SK-N-SH (cell line): Measurements from ENCODE around the gene SFXN4.

ENCODE experiments used
- EP300 ChIP-seq, 2 experiments: IDR thresholded peaks; 2 replicates each; pipeline versions ENCODE4 v1.4.0 to v1.6.1; 2012; ENCODE audit warnings: borderline replicate concordance in 1 of 2, low read depth in 1 of 2, low read length in 1 of 2
- EZH2phosphoT487 ChIP-seq: fragments of 200-600 bp; sonication (generic); IDR thresholded peaks from 2 replicates; pipeline ENCODE4 v1.6.1; 2017; ENCODE audit warnings: low read depth, mixed run types, mild to moderate bottlenecking, antibody characterized with exemption, moderate library complexity, borderline replicate concordance
- GABPA ChIP-seq: IDR thresholded peaks from 2 replicates; pipeline ENCODE4 v1.4.0; 2012; ENCODE audit warnings: low read depth, mild to moderate bottlenecking
- JUND ChIP-seq: IDR thresholded peaks from 2 replicates; pipeline ENCODE4 v1.4.0; 2012
- POLR2AphosphoS5 ChIP-seq: IDR thresholded peaks from 2 replicates; pipeline ENCODE4 v1.6.1; 2012; ENCODE audit warnings: low read depth, low read length
- TAF1 ChIP-seq: IDR thresholded peaks from 2 replicates; pipeline ENCODE4 v1.6.1; 2012; ENCODE audit warnings: low read depth, mild to moderate bottlenecking, low read length, moderate library complexity, borderline replicate concordance
- YY1 ChIP-seq: IDR thresholded peaks from 2 replicates; pipeline ENCODE4 v1.4.0; 2012; ENCODE audit warnings: low read depth, mild to moderate bottlenecking
- TF ChIP-seq, protein P1 (sequence below): IDR thresholded peaks from 2 replicates; pipeline ENCODE4 v1.6.1; 2012; ENCODE audit warnings: mild to moderate bottlenecking, low read depth, low read length, moderate library complexity
- TF ChIP-seq, protein P2 (sequence below): fragments of 200-600 bp; sonication (generic); IDR thresholded peaks from 2 replicates; pipeline ENCODE4 v1.6.1; 2017; ENCODE audit warnings: antibody characterized with exemption, mild to moderate bottlenecking, moderate library complexity
- TF ChIP-seq, protein P3 (sequence below): IDR thresholded peaks from 2 replicates; pipeline ENCODE4 v1.4.0; 2012; ENCODE audit warnings: low read depth, borderline replicate concordance
- TF ChIP-seq, protein P4 (sequence below): IDR thresholded peaks from 2 replicates; pipeline ENCODE4; 2012
- TF ChIP-seq, protein P5 (sequence below): IDR thresholded peaks from 2 replicates; pipeline ENCODE4 v1.4.0; 2012; ENCODE audit warnings: low read depth, borderline replicate concordance
- TF ChIP-seq, protein P6 (sequence below): fragments of 150-350 bp; IDR thresholded peaks from 2 replicates; pipeline ENCODE4 v1.6.1; 2017; ENCODE audit warnings: antibody characterized with exemption, low read length, low read depth, borderline replicate concordance

GRCh38 chr10:119125942-119126341, 39.6 kb downstream of the SFXN4 start:
- TF ChIP-seq, protein P1, sequence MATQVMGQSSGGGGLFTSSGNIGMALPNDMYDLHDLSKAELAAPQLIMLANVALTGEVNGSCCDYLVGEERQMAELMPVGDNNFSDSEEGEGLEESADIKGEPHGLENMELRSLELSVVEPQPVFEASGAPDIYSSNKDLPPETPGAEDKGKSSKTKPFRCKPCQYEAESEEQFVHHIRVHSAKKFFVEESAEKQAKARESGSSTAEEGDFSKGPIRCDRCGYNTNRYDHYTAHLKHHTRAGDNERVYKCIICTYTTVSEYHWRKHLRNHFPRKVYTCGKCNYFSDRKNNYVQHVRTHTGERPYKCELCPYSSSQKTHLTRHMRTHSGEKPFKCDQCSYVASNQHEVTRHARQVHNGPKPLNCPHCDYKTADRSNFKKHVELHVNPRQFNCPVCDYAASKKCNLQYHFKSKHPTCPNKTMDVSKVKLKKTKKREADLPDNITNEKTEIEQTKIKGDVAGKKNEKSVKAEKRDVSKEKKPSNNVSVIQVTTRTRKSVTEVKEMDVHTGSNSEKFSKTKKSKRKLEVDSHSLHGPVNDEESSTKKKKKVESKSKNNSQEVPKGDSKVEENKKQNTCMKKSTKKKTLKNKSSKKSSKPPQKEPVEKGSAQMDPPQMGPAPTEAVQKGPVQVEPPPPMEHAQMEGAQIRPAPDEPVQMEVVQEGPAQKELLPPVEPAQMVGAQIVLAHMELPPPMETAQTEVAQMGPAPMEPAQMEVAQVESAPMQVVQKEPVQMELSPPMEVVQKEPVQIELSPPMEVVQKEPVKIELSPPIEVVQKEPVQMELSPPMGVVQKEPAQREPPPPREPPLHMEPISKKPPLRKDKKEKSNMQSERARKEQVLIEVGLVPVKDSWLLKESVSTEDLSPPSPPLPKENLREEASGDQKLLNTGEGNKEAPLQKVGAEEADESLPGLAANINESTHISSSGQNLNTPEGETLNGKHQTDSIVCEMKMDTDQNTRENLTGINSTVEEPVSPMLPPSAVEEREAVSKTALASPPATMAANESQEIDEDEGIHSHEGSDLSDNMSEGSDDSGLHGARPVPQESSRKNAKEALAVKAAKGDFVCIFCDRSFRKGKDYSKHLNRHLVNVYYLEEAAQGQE = no peak
- no peak for TF ChIP-seq EZH2phosphoT487
- TF ChIP-seq, protein P2, sequence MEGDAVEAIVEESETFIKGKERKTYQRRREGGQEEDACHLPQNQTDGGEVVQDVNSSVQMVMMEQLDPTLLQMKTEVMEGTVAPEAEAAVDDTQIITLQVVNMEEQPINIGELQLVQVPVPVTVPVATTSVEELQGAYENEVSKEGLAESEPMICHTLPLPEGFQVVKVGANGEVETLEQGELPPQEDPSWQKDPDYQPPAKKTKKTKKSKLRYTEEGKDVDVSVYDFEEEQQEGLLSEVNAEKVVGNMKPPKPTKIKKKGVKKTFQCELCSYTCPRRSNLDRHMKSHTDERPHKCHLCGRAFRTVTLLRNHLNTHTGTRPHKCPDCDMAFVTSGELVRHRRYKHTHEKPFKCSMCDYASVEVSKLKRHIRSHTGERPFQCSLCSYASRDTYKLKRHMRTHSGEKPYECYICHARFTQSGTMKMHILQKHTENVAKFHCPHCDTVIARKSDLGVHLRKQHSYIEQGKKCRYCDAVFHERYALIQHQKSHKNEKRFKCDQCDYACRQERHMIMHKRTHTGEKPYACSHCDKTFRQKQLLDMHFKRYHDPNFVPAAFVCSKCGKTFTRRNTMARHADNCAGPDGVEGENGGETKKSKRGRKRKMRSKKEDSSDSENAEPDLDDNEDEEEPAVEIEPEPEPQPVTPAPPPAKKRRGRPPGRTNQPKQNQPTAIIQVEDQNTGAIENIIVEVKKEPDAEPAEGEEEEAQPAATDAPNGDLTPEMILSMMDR = no peak
- TF ChIP-seq JUND = no peak
- TF ChIP-seq EP300 (IDR thresholded peaks at IDR 0.05; ENCODE audit: borderline replicate concordance in 1 of 2, low read depth in 1 of 2, low read length in 1 of 2) = no peak
- no peak for TF ChIP-seq GABPA
- no peak for TF ChIP-seq YY1
- TF ChIP-seq, protein P3, sequence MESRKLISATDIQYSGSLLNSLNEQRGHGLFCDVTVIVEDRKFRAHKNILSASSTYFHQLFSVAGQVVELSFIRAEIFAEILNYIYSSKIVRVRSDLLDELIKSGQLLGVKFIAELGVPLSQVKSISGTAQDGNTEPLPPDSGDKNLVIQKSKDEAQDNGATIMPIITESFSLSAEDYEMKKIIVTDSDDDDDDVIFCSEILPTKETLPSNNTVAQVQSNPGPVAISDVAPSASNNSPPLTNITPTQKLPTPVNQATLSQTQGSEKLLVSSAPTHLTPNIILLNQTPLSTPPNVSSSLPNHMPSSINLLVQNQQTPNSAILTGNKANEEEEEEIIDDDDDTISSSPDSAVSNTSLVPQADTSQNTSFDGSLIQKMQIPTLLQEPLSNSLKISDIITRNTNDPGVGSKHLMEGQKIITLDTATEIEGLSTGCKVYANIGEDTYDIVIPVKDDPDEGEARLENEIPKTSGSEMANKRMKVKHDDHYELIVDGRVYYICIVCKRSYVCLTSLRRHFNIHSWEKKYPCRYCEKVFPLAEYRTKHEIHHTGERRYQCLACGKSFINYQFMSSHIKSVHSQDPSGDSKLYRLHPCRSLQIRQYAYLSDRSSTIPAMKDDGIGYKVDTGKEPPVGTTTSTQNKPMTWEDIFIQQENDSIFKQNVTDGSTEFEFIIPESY = no peak
- TF ChIP-seq, protein P4, sequence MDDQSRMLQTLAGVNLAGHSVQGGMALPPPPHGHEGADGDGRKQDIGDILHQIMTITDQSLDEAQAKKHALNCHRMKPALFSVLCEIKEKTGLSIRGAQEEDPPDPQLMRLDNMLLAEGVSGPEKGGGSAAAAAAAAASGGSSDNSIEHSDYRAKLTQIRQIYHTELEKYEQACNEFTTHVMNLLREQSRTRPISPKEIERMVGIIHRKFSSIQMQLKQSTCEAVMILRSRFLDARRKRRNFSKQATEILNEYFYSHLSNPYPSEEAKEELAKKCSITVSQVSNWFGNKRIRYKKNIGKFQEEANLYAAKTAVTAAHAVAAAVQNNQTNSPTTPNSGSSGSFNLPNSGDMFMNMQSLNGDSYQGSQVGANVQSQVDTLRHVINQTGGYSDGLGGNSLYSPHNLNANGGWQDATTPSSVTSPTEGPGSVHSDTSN = no peak
- no peak for TF ChIP-seq TAF1
- TF ChIP-seq, protein P5, sequence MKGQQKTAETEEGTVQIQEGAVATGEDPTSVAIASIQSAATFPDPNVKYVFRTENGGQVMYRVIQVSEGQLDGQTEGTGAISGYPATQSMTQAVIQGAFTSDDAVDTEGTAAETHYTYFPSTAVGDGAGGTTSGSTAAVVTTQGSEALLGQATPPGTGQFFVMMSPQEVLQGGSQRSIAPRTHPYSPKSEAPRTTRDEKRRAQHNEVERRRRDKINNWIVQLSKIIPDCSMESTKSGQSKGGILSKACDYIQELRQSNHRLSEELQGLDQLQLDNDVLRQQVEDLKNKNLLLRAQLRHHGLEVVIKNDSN = no peak
- TF ChIP-seq POLR2AphosphoS5 = no peak
- TF ChIP-seq, protein P6, sequence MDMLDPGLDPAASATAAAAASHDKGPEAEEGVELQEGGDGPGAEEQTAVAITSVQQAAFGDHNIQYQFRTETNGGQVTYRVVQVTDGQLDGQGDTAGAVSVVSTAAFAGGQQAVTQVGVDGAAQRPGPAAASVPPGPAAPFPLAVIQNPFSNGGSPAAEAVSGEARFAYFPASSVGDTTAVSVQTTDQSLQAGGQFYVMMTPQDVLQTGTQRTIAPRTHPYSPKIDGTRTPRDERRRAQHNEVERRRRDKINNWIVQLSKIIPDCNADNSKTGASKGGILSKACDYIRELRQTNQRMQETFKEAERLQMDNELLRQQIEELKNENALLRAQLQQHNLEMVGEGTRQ = no peak
